KOPT-K1 (cell line): ENCODE data around the gene QRICH1.

ENCODE experiments used
- H3K27ac ChIP-seq: fragments of 200-600 bp; sonication (generic); 2 replicates; pipeline ENCODE4 v1.5.1; 2016; ENCODE audit warnings: antibody characterized with exemption, mild to moderate bottlenecking, low read depth, low read length; ENCODE audit not compliant: poor library complexity, severe bottlenecking
- H3K36me3 ChIP-seq: fragments of 200-600 bp; sonication (generic); 2 replicates; pipeline ENCODE4 v1.5.1; 2017; ENCODE audit warnings: antibody characterized with exemption, mild to moderate bottlenecking, low read length, moderate library complexity; ENCODE audit not compliant: insufficient read depth
- H3K9me3 ChIP-seq: fragments of 200-600 bp; sonication (generic); 2 replicates; pipeline ENCODE4 v1.5.1; 2017; ENCODE audit warnings: antibody characterized with exemption, low read length, mild to moderate bottlenecking; ENCODE audit not compliant: insufficient read depth, poor library complexity, severe bottlenecking

Gene QRICH1

GRCh38 chr3:49021213-49021812 lies 72.6 kb downstream of the QRICH1 start:
- H3K36me3 ChIP-seq: peaks cover 41% of the 10 kb centered on the region
- peak overlapping the region; percentile 98 for H3K27ac ChIP-seq
- no peaks in the 10 kb centered on the region for H3K9me3 ChIP-seq

GRCh38 chr3:49020330-49021212 lies 73.3 kb downstream of the QRICH1 start:
- peak overlapping the region; percentile 98 for H3K27ac ChIP-seq
- H3K36me3 ChIP-seq: peaks cover 41% of the 10 kb centered on the region
- H3K9me3 ChIP-seq: no peaks in the 10 kb centered on the region

- H3K27ac ChIP-seq: peak overlapping the region; percentile 98
- peaks cover 41% of the 10 kb centered on the region for H3K36me3 ChIP-seq
- no peaks in the 10 kb centered on the region for H3K9me3 ChIP-seq
Measured at GRCh38 chr3:49019941-49020329, 73.9 kb downstream of the QRICH1 start.

GRCh38 chr3:49018707-49019006 lies 75.2 kb downstream of the QRICH1 start:
- H3K27ac ChIP-seq: peak overlapping the region; percentile 62

GRCh38 chr3:49017971-49018706 lies 75.7 kb downstream of the QRICH1 start, which contains the start of gene DALRD3:
Gene DALRD3 (minus strand): TSS chr3:49018580. CDS start chr3:49018564, 16 bp downstream.
- Histone ChIP-seq H3K36me3 (peaks cover 41% of the 10 kb centered on the region), H3K9me3 (no peaks in the 10 kb centered on the region), H3K27ac (peak within 1 kb of the TSS; percentile 62)

More at GRCh38 chr3:49018707-49019006, 75.2 kb downstream of the QRICH1 start:
- Histone ChIP-seq H3K9me3 (no peaks in the 10 kb centered on the region), H3K36me3 (peaks cover 41% of the 10 kb centered on the region)

GRCh38 chr3:49017229-49017970 lies 76.5 kb downstream of the QRICH1 start:
- Histone ChIP-seq H3K27ac (peak overlapping the region; percentile 62), H3K9me3 (no peaks in the 10 kb centered on the region), H3K36me3 (peaks cover 45% of the 10 kb centered on the region)

GRCh38 chr3:49016414-49017228 lies 77.2 kb downstream of the QRICH1 start:
- H3K27ac ChIP-seq: no peak overlapping the region
- peaks cover 53% of the 10 kb centered on the region for H3K36me3 ChIP-seq
- H3K9me3 ChIP-seq: no peaks in the 10 kb centered on the region

GRCh38 chr3:49015765-49016164 lies 78.1 kb downstream of the QRICH1 start:
- Histone ChIP-seq H3K36me3 (peaks cover 61% of the 10 kb centered on the region), H3K27ac (no peak overlapping the region), H3K9me3 (no peaks in the 10 kb centered on the region)

GRCh38 chr3:49015072-49015471 lies 78.8 kb downstream of the QRICH1 start:
- Histone ChIP-seq H3K9me3 (no peaks in the 10 kb centered on the region), H3K27ac (no peak overlapping the region), H3K36me3 (peaks cover 66% of the 10 kb centered on the region)

GRCh38 chr3:49013738-49014660 lies 79.9 kb downstream of the QRICH1 start:
- peaks cover 75% of the 10 kb centered on the region for H3K36me3 ChIP-seq
- H3K9me3 ChIP-seq: no peaks in the 10 kb centered on the region

GRCh38 chr3:49013113-49013737 lies 80.6 kb downstream of the QRICH1 start:
- Histone ChIP-seq H3K27ac (no peak overlapping the region), H3K9me3 (no peaks in the 10 kb centered on the region), H3K36me3 (peaks cover 83% of the 10 kb centered on the region)

More at GRCh38 chr3:49013738-49014660, 79.9 kb downstream of the QRICH1 start:
- no peak overlapping the region for H3K27ac ChIP-seq

GRCh38 chr3:49012441-49013017 lies 81.3 kb downstream of the QRICH1 start:
- H3K9me3 ChIP-seq: no peaks in the 10 kb centered on the region
- H3K36me3 ChIP-seq: peaks cover 85% of the 10 kb centered on the region
- no peak overlapping the region for H3K27ac ChIP-seq
